GM18873 (cell line): ENCODE data around the gene GMDS.

Experiments used
- ATAC-seq: cut with Tn5 transposase; IDR thresholded peaks from one replicate; pipeline ENCODE4 v1.9.1; 2021; ENCODE audit warnings: mild to moderate bottlenecking, moderate library complexity, moderate number of reproducible peaks; ENCODE audit not compliant: unreplicated experiment, low FRiP score

Gene GMDS

GRCh38 chr6:1593958-1594314 is 651.5 kb downstream of the GMDS start:
- ATAC-seq: no peak

DNA sequence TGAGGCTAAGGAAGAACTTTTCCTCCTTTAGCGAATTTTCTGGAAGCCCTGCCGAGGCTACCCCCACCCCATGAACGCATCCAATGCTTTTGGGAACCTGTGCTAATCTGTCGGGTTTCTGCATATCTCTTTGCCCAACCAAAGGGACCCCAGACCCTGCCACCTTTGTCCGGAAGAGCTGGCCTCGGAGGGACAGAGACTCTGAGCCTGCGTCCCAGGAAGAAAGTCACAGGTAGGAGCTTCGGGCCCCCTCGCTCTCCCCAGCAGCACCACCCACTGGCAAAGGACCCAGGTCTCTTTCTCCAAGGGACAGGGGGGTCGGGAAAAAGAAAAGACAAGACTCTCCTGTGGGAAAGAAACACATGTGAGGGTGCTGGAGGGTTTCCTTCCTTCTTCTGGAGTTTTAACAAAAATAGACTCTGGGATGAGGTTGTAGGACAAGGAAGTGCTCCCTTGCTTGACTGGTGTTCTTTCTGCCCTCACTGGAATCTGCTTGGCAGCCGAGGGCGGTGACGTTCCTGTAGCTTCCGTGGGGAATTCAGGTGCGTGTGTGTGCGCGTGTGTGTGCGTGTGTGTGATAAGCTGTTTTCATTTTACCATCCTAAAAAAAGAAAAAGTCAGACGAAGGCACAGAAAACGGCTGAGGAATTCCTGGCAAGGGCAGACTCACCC is 652.0 kb downstream of the GMDS start:
- no peak for ATAC-seq

DNA sequence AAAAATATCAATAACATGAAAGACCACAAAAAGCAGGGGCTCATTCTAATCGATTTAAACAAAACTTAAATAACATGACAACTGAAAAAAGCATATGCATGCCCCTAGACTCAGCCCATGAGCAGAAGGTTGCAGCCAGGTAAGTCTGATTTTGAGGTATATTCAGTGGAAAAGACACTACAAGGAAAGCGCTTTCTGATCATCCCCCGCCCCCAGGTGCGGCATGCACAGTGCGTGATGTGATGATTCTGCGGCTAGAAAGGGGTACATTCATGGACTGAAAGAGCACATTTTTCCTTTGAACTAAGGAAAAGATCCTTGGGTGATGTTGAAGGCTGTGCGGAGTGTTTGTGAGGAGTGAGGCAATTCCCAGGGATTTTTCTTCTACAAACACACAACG is 652.6 kb downstream of the GMDS start:
- no peak for ATAC-seq

DNA sequence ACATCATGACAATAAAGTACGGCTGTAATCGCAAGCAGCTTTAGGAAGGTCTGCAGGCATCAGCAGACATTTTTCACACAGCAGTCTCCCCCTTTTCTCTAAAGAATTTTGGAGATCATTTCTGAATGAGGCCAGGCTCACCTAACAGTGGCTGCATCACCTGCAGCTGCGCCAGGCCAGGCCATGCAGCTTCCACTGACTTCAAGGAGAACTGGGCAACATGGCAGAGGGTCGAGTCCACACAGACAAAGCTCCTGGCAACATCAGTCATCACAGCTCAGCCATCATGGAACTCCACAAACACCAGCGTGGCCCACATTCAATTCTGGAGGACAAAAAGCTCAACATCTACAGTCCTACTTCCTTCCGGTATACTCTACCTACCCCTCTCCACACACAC is 653.5 kb downstream of the GMDS start:
- ATAC-seq: no peak

- no peak for ATAC-seq
Measured at GRCh38 chr6:1591243-1591642, 654.2 kb downstream of the GMDS start.

GRCh38 chr6:1590580-1590979 is 654.8 kb downstream of the GMDS start:
- no peak for ATAC-seq

- no peak for ATAC-seq
Measured at GRCh38 chr6:1589208-1589607, 656.2 kb downstream of the GMDS start.

DNA sequence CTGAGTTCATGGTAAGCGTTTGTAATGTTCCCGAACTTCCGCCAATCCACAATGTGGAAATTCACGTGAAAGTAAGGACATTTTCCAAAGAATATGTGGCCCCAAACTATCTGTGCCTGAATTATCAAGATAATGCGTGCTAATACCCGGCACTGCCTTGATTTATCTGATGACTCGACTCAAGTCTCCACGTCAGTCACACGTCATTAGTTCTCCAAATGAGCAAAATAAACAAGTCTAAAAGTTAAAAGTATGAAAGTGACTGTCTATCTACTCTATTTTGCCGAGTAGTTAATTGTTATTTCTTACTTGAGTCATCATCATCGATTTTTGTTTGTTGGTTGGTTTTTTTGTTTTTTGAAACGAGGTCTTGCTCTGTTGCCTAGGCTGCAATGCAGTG is 657.4 kb downstream of the GMDS start:
- ATAC-seq: no peak

GRCh38 chr6:1587546-1587945 is 657.9 kb downstream of the GMDS start:
- no peak for ATAC-seq

DNA sequence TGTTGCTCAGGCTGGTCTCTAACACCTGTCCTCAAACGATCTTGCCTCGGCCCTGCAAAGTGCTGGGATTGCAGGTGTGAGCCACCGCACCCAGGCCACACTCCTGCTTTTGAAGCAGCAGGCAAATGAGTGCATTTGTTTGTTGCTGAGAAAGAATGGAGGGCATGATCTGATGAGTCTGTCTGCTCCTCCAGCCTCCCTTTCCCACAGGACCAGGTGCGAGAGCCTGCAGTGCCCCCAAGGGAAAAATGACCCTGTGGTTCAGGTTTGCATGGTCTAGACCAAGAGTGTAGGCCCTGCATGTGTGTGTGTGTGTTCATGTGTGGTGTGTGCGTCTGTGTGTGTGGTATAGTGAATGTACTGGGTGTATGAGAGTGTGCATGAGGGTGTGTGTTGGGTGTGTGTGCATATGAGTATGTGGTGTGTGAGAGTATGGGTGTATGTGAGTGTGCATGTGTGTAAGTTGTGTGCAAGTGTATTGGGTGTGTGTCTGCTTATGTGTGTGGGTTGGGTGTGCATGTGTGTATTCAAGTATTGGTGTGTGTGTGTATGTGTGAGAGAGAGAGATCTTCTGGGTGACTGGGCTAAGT is 658.4 kb downstream of the GMDS start:
- no peak for ATAC-seq

- no peak for ATAC-seq
Measured at GRCh38 chr6:1586256-1586655, 659.1 kb downstream of the GMDS start.

DNA sequence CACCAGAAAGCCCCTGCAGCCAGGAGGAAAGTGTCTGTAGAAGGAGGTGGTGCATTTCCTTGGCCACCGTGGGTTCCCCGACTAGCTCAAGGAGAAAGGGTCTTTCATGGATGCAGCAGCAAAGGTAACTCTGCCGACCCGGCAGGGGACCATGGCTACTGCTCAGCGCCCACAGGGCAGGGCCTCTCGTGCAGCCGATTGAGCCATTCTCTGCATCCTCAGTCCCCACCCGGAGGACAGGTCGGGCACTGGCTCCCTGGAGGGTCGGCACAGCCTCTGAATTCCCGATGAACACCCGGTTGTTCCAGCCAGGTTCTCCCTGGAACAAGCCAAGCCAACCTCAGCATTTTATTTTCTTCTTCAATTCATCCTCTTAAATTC is 659.7 kb downstream of the GMDS start:
- no peak for ATAC-seq

- ATAC-seq: no peak
Measured at GRCh38 chr6:1584996-1585668, 660.3 kb downstream of the GMDS start.

DNA sequence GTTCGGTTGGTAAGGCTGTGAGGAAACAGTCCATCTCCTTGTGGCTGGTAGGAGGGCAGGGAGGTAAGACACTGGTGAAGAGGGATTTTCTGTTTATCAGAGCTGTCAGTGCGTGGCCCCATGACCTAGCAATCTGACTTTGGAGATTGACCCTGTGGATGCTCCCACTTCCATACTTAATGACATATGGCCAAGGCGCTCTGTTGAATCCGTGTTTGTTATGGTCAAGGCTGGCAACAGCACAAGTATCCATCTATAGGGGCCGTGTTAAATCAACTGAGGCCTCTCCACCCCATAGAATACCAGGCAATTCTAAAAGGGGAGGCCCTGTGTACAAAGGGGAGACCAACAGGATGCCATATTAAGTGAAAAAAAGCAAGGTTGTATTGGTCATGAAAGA is 661.3 kb downstream of the GMDS start:
- ATAC-seq: no peak

DNA sequence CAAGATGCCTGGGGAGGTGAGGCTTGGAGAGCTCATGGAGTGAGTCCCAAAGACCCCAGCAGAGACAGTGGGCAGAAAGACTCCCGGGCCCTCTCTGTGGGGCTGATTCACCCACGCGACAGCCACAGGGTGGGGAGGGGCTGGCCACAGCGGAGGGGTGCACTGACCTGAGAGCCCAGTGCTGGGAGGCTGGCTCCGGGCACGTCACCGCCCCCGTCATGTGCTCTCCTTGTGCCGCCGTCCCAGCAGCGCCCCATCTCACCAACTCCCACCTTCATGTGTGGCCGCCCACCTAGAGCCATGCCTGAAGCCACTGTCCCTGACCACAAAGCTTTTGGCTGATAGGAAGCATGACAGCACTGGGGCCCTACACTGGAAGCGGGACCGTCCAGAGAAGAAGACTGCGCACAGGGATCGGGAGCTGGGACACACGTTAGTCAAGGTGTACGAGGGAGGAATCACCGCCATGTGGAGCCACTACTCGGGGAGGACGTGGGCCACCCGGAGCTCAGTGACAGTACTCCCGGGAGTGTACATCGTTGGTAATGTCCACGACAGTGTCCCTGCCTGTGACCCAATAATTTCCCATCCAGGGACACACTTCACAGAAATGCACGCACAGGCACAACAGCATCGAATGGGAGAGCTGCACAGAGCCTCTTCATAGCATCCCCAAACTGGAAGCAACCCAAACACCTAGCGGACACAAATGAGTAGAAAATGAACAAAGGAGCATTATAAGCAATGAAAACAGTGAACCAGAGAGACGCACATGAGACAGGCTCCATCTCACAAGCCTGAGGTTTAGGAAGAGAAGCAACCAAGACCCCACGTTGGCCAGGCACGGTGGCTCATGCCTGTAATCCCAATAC is 664.0 kb downstream of the GMDS start:
- no peak for ATAC-seq

GRCh38 chr6:1580585-1580984 is 664.8 kb downstream of the GMDS start:
- ATAC-seq: no peak

- ATAC-seq: no peak
Measured at GRCh38 chr6:1580109-1580508, 665.3 kb downstream of the GMDS start.

GRCh38 chr6:1579096-1579495 is 666.3 kb downstream of the GMDS start:
- no peak for ATAC-seq

GRCh38 chr6:1577896-1578745 is 667.3 kb downstream of the GMDS start:
- ATAC-seq: no peak

DNA sequence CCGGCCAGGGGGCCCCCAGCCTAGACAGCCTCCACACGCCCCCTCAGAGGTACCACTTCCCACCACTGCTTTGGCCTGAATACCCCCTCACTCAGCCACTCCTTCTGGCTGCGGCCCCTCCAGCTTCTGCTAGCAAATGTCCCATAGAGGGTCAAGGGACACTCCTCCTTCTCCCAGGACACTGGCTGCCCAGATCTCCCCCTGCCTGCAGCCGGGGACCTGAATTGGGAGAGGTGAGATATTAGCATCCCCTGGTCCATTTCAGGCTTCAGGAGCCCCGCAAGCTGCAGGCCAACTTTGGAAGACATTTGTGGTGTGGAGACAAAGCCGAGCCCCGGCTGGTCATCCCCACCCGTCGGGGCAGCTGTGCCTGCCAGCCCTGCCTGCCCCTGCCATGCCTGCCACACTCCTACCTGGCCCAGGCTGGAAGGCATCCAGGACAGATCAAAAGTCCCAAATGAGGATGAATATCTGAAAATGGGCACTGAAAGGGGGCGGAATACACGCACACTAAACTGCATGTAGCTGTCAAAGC is 668.2 kb downstream of the GMDS start:
- no peak for ATAC-seq
